ENCODE measurements around the gene GAB1.

GAB1 gene

GRCh38 chr4:143488687-143489086 lies 152.0 kb downstream of the GAB1 start:
- Histone ChIP-seq H2BK15ac (ENCODE audit: low read depth, poor library complexity, severe bottlenecking) (no peak overlapping the region), H2BK12ac (ENCODE audit: low read length in 2 of 2) (no peak overlapping the region), H3K23ac (ENCODE audit: low read length in 2 of 2) (no peak overlapping the region), H2BK5ac (ENCODE audit: low read depth, low read length, poor library complexity, severe bottlenecking) (no peak overlapping the region), H3K9me3 (ENCODE audit: control insufficient read depth, low read length) (peaks cover 4% of the 10 kb centered on the region), H3K4me1 (ENCODE audit: control insufficient read depth, insufficient read depth, low read depth, low read length) (no peaks in the 10 kb centered on the region), H3K27me3 (ENCODE audit: control insufficient read depth in 1 of 2, insufficient read depth in 1 of 2, low read length in 2 of 2) (no peaks in the 10 kb centered on the region), H3K4me2 (ENCODE audit: low read length, poor library complexity, severe bottlenecking) (no peak overlapping the region), H3K4me3 (ENCODE audit: insufficient read depth in 1 of 2, low read depth in 1 of 2, low read length in 2 of 2) (no peak overlapping the region), H2AK5ac (ENCODE audit: low read length, severe bottlenecking) (no peak overlapping the region), H3K27ac (ENCODE audit: low read length, poor library complexity, severe bottlenecking) (no peak overlapping the region), H3K4ac (ENCODE audit: low read depth in 1 of 2, low read length in 2 of 2) (no peak overlapping the region), H2BK120ac (ENCODE audit: low read depth, low read length) (peak overlapping the region; percentile 19), H3K18ac (ENCODE audit: low read depth in 1 of 2, low read length in 2 of 2) (no peak overlapping the region), H4K91ac (ENCODE audit: low read length) (no peak overlapping the region), H4K8ac (ENCODE audit: low read length) (no peak overlapping the region), H3K9ac (ENCODE audit: low read length) (no peak overlapping the region), H3K14ac (ENCODE audit: low read length in 2 of 2) (no peak overlapping the region), H2AFZ (ENCODE audit: low read depth, low read length) (no peak overlapping the region), H3K79me1 (replicated peaks; ENCODE audit: low read length, poor library complexity, severe bottlenecking) (no peaks in the 10 kb centered on the region), H3K36me3 (ENCODE audit: control insufficient read depth in 1 of 2, insufficient read depth in 2 of 2, low read depth in 1 of 2, low read length in 2 of 2) (no peaks in the 10 kb centered on the region)
- DNase-seq, result no peak
- WGBS, result 77% methylated on average over 3 of the region's 3 CpGs

DNA sequence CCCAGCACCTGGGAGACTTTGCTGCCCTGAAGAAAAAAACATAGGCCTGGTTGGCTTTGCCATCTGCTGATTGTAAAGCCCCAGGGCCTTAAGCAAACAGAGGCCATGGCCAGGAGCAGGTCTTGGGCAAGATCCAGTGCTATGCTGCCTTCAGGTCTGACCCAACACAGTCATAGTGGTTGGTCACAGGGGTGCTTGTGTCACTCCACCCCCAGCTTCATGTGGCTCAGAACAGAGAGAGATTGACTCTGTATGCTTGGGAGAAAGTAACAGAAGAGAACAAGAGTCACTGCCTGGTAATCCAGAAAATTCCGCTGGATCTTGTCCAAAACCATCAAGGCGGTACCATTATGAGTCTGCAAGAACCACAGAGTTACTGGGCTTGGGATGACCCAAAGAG lies 152.4 kb downstream of the GAB1 start:
- 98% methylated on average over 2 of the region's 2 CpGs for WGBS

DNA sequence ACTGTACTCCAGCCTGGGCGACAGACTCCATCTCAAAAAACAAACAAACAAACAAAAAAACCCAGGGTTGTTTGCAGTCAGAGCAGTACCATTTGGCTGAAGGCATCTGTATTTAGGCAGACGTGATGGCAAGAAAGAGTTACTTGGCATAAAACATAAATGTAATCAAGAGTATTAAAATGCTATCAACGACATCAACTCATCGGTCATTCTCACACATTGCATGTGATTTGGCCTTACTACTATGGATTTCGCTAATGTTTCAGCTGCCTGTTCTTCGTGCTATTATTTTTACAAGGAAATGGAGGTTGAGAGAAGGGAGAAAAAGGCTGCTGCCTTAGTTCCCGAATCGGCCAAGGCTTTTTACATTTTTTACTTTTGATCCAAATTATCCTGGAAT lies 161.3 kb downstream of the GAB1 start:
- Histone ChIP-seq H4K91ac (ENCODE audit: low read length) (no peak overlapping the region), H3K9me3 (ENCODE audit: control insufficient read depth, low read length) (no peaks in the 10 kb centered on the region), H2AFZ (ENCODE audit: low read depth, low read length) (no peak overlapping the region), H3K27me3 (ENCODE audit: control insufficient read depth in 1 of 2, insufficient read depth in 1 of 2, low read length in 2 of 2) (no peaks in the 10 kb centered on the region), H3K27ac (ENCODE audit: low read length, poor library complexity, severe bottlenecking) (no peak overlapping the region), H3K36me3 (ENCODE audit: control insufficient read depth in 1 of 2, insufficient read depth in 2 of 2, low read depth in 1 of 2, low read length in 2 of 2) (no peaks in the 10 kb centered on the region), H2BK120ac (ENCODE audit: low read depth, low read length) (no peak overlapping the region), H3K79me1 (replicated peaks; ENCODE audit: low read length, poor library complexity, severe bottlenecking) (no peaks in the 10 kb centered on the region), H3K4ac (ENCODE audit: low read depth in 1 of 2, low read length in 2 of 2) (no peak overlapping the region), H3K23ac (ENCODE audit: low read length in 2 of 2) (no peak overlapping the region), H3K4me2 (ENCODE audit: low read length, poor library complexity, severe bottlenecking) (no peak overlapping the region), H2BK12ac (ENCODE audit: low read length in 2 of 2) (no peak overlapping the region), H2BK15ac (ENCODE audit: low read depth, poor library complexity, severe bottlenecking) (no peak overlapping the region), H4K8ac (ENCODE audit: low read length) (no peak overlapping the region), H2AK5ac (ENCODE audit: low read length, severe bottlenecking) (no peak overlapping the region), H3K18ac (ENCODE audit: low read depth in 1 of 2, low read length in 2 of 2) (no peak overlapping the region), H3K4me1 (ENCODE audit: control insufficient read depth, insufficient read depth, low read depth, low read length) (no peaks in the 10 kb centered on the region), H3K4me3 (ENCODE audit: insufficient read depth in 1 of 2, low read depth in 1 of 2, low read length in 2 of 2) (no peak overlapping the region), H3K14ac (ENCODE audit: low read length in 2 of 2) (no peak overlapping the region), H3K9ac (ENCODE audit: low read length) (no peak overlapping the region), H2BK5ac (ENCODE audit: low read depth, low read length, poor library complexity, severe bottlenecking) (no peak overlapping the region)
- 89% methylated on average over 5 of the region's 8 CpGs for WGBS
- DNase-seq, result no peak

More for the DNA sequence above, 152.4 kb downstream of the GAB1 start:
- H3K14ac ChIP-seq (ENCODE audit: low read length in 2 of 2), result no peak overlapping the region
- no peak overlapping the region for H3K9ac ChIP-seq (ENCODE audit: low read length)
- H2BK12ac ChIP-seq (ENCODE audit: low read length in 2 of 2), result no peak overlapping the region
- no peaks in the 10 kb centered on the region for H3K27me3 ChIP-seq (ENCODE audit: control insufficient read depth in 1 of 2, insufficient read depth in 1 of 2, low read length in 2 of 2)
- no peak overlapping the region for H3K27ac ChIP-seq (ENCODE audit: low read length, poor library complexity, severe bottlenecking)
- no peak overlapping the region for H3K4me2 ChIP-seq (ENCODE audit: low read length, poor library complexity, severe bottlenecking)
- peaks cover 4% of the 10 kb centered on the region for H3K9me3 ChIP-seq (ENCODE audit: control insufficient read depth, low read length)
- no peak overlapping the region for H2BK5ac ChIP-seq (ENCODE audit: low read depth, low read length, poor library complexity, severe bottlenecking)
- H3K18ac ChIP-seq (ENCODE audit: low read depth in 1 of 2, low read length in 2 of 2), result no peak overlapping the region
- no peak overlapping the region for H2AFZ ChIP-seq (ENCODE audit: low read depth, low read length)
- DNase-seq, result no peak
- no peak overlapping the region for H4K8ac ChIP-seq (ENCODE audit: low read length)
- no peak overlapping the region for H2AK5ac ChIP-seq (ENCODE audit: low read length, severe bottlenecking)
- no peak overlapping the region for H2BK120ac ChIP-seq (ENCODE audit: low read depth, low read length)
- no peaks in the 10 kb centered on the region for H3K36me3 ChIP-seq (ENCODE audit: control insufficient read depth in 1 of 2, insufficient read depth in 2 of 2, low read depth in 1 of 2, low read length in 2 of 2)
- H3K4me3 ChIP-seq (ENCODE audit: insufficient read depth in 1 of 2, low read depth in 1 of 2, low read length in 2 of 2), result no peak overlapping the region
- no peaks in the 10 kb centered on the region for H3K79me1 ChIP-seq (replicated peaks; ENCODE audit: low read length, poor library complexity, severe bottlenecking)
- no peak overlapping the region for H2BK15ac ChIP-seq (ENCODE audit: low read depth, poor library complexity, severe bottlenecking)
- H3K4ac ChIP-seq (ENCODE audit: low read depth in 1 of 2, low read length in 2 of 2), result no peak overlapping the region
- no peak overlapping the region for H3K23ac ChIP-seq (ENCODE audit: low read length in 2 of 2)
- H4K91ac ChIP-seq (ENCODE audit: low read length), result no peak overlapping the region
- no peaks in the 10 kb centered on the region for H3K4me1 ChIP-seq (ENCODE audit: control insufficient read depth, insufficient read depth, low read depth, low read length)

- no peak overlapping the region for H3K23ac ChIP-seq (ENCODE audit: low read length in 2 of 2)
- H3K4ac ChIP-seq (ENCODE audit: low read depth in 1 of 2, low read length in 2 of 2), result no peak overlapping the region
- no peak overlapping the region for H3K27ac ChIP-seq (ENCODE audit: low read length, poor library complexity, severe bottlenecking)
- H4K91ac ChIP-seq (ENCODE audit: low read length), result no peak overlapping the region
- H2BK15ac ChIP-seq (ENCODE audit: low read depth, poor library complexity, severe bottlenecking), result no peak overlapping the region
- no peak overlapping the region for H3K9ac ChIP-seq (ENCODE audit: low read length)
- no peak overlapping the region for H2AFZ ChIP-seq (ENCODE audit: low read depth, low read length)
- no peak overlapping the region for H3K18ac ChIP-seq (ENCODE audit: low read depth in 1 of 2, low read length in 2 of 2)
- H2AK5ac ChIP-seq (ENCODE audit: low read length, severe bottlenecking), result no peak overlapping the region
- DNase-seq, result no peak
- H3K79me1 ChIP-seq (replicated peaks; ENCODE audit: low read length, poor library complexity, severe bottlenecking), result no peaks in the 10 kb centered on the region
- no peak overlapping the region for H2BK12ac ChIP-seq (ENCODE audit: low read length in 2 of 2)
- no peak overlapping the region for H3K4me3 ChIP-seq (ENCODE audit: insufficient read depth in 1 of 2, low read depth in 1 of 2, low read length in 2 of 2)
- H3K36me3 ChIP-seq (ENCODE audit: control insufficient read depth in 1 of 2, insufficient read depth in 2 of 2, low read depth in 1 of 2, low read length in 2 of 2), result no peaks in the 10 kb centered on the region
- WGBS, result 79% methylated on average over 1 of the region's 1 CpG
- H3K4me2 ChIP-seq (ENCODE audit: low read length, poor library complexity, severe bottlenecking), result no peak overlapping the region
- H4K8ac ChIP-seq (ENCODE audit: low read length), result no peak overlapping the region
- no peaks in the 10 kb centered on the region for H3K27me3 ChIP-seq (ENCODE audit: control insufficient read depth in 1 of 2, insufficient read depth in 1 of 2, low read length in 2 of 2)
- no peak overlapping the region for H3K14ac ChIP-seq (ENCODE audit: low read length in 2 of 2)
- no peaks in the 10 kb centered on the region for H3K4me1 ChIP-seq (ENCODE audit: control insufficient read depth, insufficient read depth, low read depth, low read length)
- H2BK5ac ChIP-seq (ENCODE audit: low read depth, low read length, poor library complexity, severe bottlenecking), result no peak overlapping the region
- H3K9me3 ChIP-seq (ENCODE audit: control insufficient read depth, low read length), result no peaks in the 10 kb centered on the region
- H2BK120ac ChIP-seq (ENCODE audit: low read depth, low read length), result no peak overlapping the region
Measured at GRCh38 chr4:143502231-143502630, 165.6 kb downstream of the GAB1 start.

All from mesenchymal stem cell (in vitro differentiated cells and primary cell).